ENCODE data around the gene PDE6G.
"Not testable (repeated sequence)": the region's sequence is repeated elsewhere in the genome, so short reads cannot be mapped to it uniquely, and the experiment has no call there.

The PDE6G gene

GRCh38 chr17:81621494-81622130 is 34.7 kb downstream of the PDE6G start:
- no peak for DNase-seq

GRCh38 chr17:81618307-81618706 is 38.0 kb downstream of the PDE6G start:
- not testable (repeated sequence) for DNase-seq

- DNase-seq, result no peak
Observed at GRCh38 chr17:81616877-81617276, 39.5 kb downstream of the PDE6G start.

- no peak for DNase-seq
Observed at GRCh38 chr17:81615401-81615930, 40.9 kb downstream of the PDE6G start.

- no peak for DNase-seq
Observed at GRCh38 chr17:81612172-81612970, 44.0 kb downstream of the PDE6G start.

- DNase-seq, result no peak
Observed at GRCh38 chr17:81609541-81610311, 46.6 kb downstream of the PDE6G start.

GRCh38 chr17:81608605-81609004 is 47.7 kb downstream of the PDE6G start:
- no peak for DNase-seq

DNA sequence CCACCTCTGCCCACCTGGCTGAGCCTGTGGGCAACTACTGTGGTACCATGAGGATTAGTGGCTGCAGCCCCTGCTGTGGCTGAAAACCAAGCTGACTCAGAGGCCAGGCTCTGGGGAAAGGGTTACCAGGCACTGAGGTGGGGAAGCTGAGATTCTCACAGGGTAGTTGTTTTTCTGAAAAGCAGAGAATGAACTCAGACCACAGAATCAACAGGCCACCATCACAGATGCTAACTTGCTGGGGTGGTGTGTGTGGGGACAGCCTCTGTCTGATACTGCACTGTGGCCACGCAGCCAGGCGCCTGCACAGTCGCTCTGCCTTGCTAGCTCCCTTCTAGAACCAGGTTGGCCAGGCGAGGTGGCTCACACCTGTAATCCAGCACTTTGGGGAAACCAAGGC is 48.3 kb downstream of the PDE6G start:
- peak; percentile 12 for DNase-seq

DNA sequence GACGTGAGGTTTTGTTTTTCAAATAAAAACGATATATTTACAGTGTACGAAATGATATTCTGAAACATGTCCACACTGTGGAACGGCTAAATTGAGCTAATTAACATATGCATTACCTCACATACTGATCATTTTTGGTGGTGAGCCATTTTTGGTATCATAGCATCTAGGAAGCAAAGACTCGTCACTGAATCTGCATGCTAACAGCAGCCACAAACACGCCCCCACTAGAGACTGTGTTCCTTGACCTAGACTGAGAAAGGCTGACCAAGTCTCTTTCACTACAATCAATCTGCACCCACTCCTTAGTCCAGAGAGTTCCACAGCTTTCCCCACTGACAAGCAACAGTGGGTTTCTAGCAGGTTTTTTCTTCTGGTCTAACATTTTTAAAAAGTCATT is 48.9 kb downstream of the PDE6G start:
- no peak for DNase-seq

- no peak for DNase-seq
Observed at GRCh38 chr17:81603846-81604610, 52.3 kb downstream of the PDE6G start.

DNA sequence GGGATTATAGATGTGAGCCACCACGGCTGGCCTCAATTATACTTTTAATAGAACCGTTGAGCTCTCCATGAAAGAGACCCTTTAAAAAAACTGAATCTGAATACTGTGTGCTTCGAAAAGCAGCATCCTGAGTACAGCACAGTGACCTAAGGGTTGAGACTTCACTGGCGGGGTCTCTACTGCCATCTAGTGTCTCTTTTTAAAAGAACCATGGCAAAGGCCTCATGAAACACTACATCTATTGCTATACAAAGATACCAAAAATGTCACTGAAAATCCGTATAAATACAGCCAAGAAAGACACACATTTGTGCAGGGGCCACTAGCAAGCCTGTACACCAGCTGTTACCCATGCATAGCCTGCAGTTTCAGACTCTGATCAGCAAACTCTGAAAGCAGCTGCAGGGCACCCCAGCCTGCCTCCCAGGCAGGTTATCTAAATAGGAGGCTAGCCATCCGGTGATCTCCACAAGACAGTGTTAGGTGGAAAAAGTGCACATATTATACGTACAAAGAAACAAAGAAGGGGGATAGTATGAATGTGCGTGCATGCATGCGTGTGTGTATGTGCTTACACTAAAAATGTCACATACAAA is 54.7 kb downstream of the PDE6G start:
- peak; percentile 71 for DNase-seq
